H1 (cell line): ENCODE measurements around the gene CCDC74A. TPM values are rescaled to one million over a fixed set of nuclear protein-coding genes. Genes with fewer than 3 reads are reported as not detected.

Experiments used
- CEBPB ChIP-seq: IDR thresholded peaks from 2 replicates; pipeline ENCODE4 v1.6.1; 2012; ENCODE audit warnings: low read depth, low read length
- CHD7 ChIP-seq: fragments of 300-600 bp; sonication (generic); IDR thresholded peaks from 2 replicates; pipeline ENCODE4 v1.7.1; 2012; ENCODE audit warnings: low read length, moderate library complexity, mild to moderate bottlenecking, inconsistent platforms; ENCODE audit not compliant: insufficient replicate concordance
- HDAC2 ChIP-seq, 2 experiments: fragments of 300-600 bp in 1 of 2; sonication (generic) in 1 of 2; IDR thresholded peaks; 2 replicates each; pipeline ENCODE4 v1.6.1; 2011 to 2012; ENCODE audit warnings: low read depth in 2 of 2, low read length in 2 of 2, mild to moderate bottlenecking in 2 of 2, moderate library complexity in 2 of 2, borderline replicate concordance in 1 of 2, inconsistent platforms in 1 of 2
- MAFK ChIP-seq: IDR thresholded peaks from 2 replicates; pipeline ENCODE4 v1.6.1; 2012; ENCODE audit warnings: low read depth, mild to moderate bottlenecking, improper control_type of control experiment, low read length
- SIRT6 ChIP-seq: IDR thresholded peaks from one replicate; pipeline ENCODE4 v1.7.1; 2012; ENCODE audit warnings: low read length, inconsistent platforms
- polyA plus RNA-seq, 7 experiments: library from polyadenylated mRNA; depleted of rRNA in 3 of 7; stranded (reverse) in 5 of 7; unstranded in 2 of 7; fragments of >200 nt in 5 of 7; fragments of 200-250 nt in 2 of 7; gene quantifications; 1 replicate in 5 of 7; 2 replicates in 1 of 7; 4 replicates in 1 of 7; pipeline versions ENCODE4 v1.2.1 to v1.2.3, GENCODE V29; 2011 to 2013; ENCODE audit warnings: missing spikeins in 2 of 7, mixed read lengths in 2 of 7
- total RNA-seq: library from RNA; stranded (reverse); fragmentation: NEBNext Ultra II Directional; extraction: Animal tissue kit (Norgen Biotek cat#: 25700); gene quantifications from 2 replicates; pipeline ENCODE4 v1.2.1, GENCODE V29; 2021

The CCDC74A gene
- total and polyA plus RNA-seq, 2 of the 8 experiments (the other 6 are each of a cell fraction or from before 2014, with no cell fraction given) = 18.1 to 21.0 TPM

GRCh38 chr2:131517106-131517831 is 10.4 kb upstream of the CCDC74A start (continued):
- TF ChIP-seq CHD7 = no peak
- no peak for TF ChIP-seq CEBPB
- TF ChIP-seq HDAC2 (IDR thresholded peaks at IDR 0.05; ENCODE audit: borderline replicate concordance in 1 of 2, low read depth in 2 of 2, low read length in 2 of 2) = no peak
- TF ChIP-seq SIRT6 = no peak
- no peak for TF ChIP-seq MAFK
